ENCODE results near the gene TOM1.

The TOM1 gene

GRCh38 chr22:35341090-35341874, 41.6 kb downstream of the TOM1 start:
- no peak for DNase-seq
- intact Hi-C loops (cut with DNase I): no loop called here

- intact Hi-C loops (cut with DNase I): no loop called here
- DNase-seq: peak in 1 of 10 donors; percentile 74
These were observed 42.7 kb downstream of the TOM1 start for GRCh38 chr22:35342390-35342789.

GRCh38 chr22:35343664-35344550, 44.2 kb downstream of the TOM1 start:
- no peak for DNase-seq
- intact Hi-C loops (cut with DNase I): no loop called here

- intact Hi-C loops (cut with DNase I): no loop called here
- peak in 1 of 10 donors; percentile 77 for DNase-seq
These were observed 45.4 kb downstream of the TOM1 start for GRCh38 chr22:35344956-35345690.

- intact Hi-C loops (cut with DNase I): no loop called here
- peak in 1 of 10 donors; percentile 73 for DNase-seq
These were observed 46.3 kb downstream of the TOM1 start for GRCh38 chr22:35345808-35346505.

- intact Hi-C loops (cut with DNase I): no loop called here
- peak in 2 of 10 donors; percentile 29 to 48 for DNase-seq
These were observed 47.0 kb downstream of the TOM1 start for GRCh38 chr22:35346596-35347220.

- intact Hi-C loops (cut with DNase I): no loop called here
- peak in 2 of 10 donors; percentile 54 to 82 for DNase-seq
These were observed 47.8 kb downstream of the TOM1 start for GRCh38 chr22:35347462-35347861.

- peak in 1 of 10 donors; percentile 75 for DNase-seq
- intact Hi-C loops (cut with DNase I): no loop called here
These were observed 48.4 kb downstream of the TOM1 start for GRCh38 chr22:35348026-35348590.

- DNase-seq: peak in 1 of 10 donors; percentile 36
- intact Hi-C loops (cut with DNase I): no loop called here
These were observed 49.0 kb downstream of the TOM1 start for GRCh38 chr22:35348703-35349102.

GRCh38 chr22:35349368-35349703, 49.6 kb downstream of the TOM1 start:
- DNase-seq: peak in 1 of 10 donors; percentile 51
- intact Hi-C loops (cut with DNase I): no loop called here

- intact Hi-C loops (cut with DNase I): loop anchor here (2.0 to 5.0 kb wide), 4 partner anchors 31 to 273 kb away; partner anchors contain the start of gene HMOX1
- peak in 1 of 10 donors; percentile 83 for DNase-seq
These were observed 50.2 kb downstream of the TOM1 start for GRCh38 chr22:35349704-35350538.

- intact Hi-C loops (cut with DNase I): loop anchor here (2.0 to 5.0 kb wide), 4 partner anchors 30 to 272 kb away; partner anchors contain the start of gene HMOX1
- DNase-seq: peak; percentile 74 to 98 (median 90)
These were observed 51.1 kb downstream of the TOM1 start for GRCh38 chr22:35350539-35351503.

GRCh38 chr22:35352214-35353111, 52.8 kb downstream of the TOM1 start:
- intact Hi-C loops (cut with DNase I): loop anchor here (5.0 kb wide), 1 partner anchor 80 kb away; no protein-coding TSS in a partner anchor
- DNase-seq: peak in 6 of 10 donors; percentile 38 to 92 (median 58)

GRCh38 chr22:35353318-35353717, 53.6 kb downstream of the TOM1 start:
- no peak for DNase-seq
- intact Hi-C loops (cut with DNase I): loop anchor here (5.0 kb wide), 1 partner anchor 79 kb away; no protein-coding TSS in a partner anchor

GRCh38 chr22:35354068-35354467, 54.4 kb downstream of the TOM1 start:
- intact Hi-C loops (cut with DNase I): loop anchor here (5.0 kb wide), 1 partner anchor 78 kb away; no protein-coding TSS in a partner anchor
- no peak for DNase-seq
